A549 (cell line): Measurements from ENCODE around the gene PBX1. TPM values are rescaled to one million over a fixed set of nuclear protein-coding genes. Genes with fewer than 3 reads are reported as not detected.
A peak's percentile ranks its signal among the peaks of the same experiment; 100 is the strongest.

ENCODE experiments used
- ATAC-seq, 2 experiments: fragments of 200-7000 bp in 1 of 2; fragments of >200 bp in 1 of 2; cut with Nextera tagmentation in 1 of 2; cut with Tn5 transposase in 1 of 2; 3 replicates each; pipeline versions ENCODE4 v1.8.0 to v1.9.1; 2018 to 2020; ENCODE audit warnings: mild to moderate bottlenecking in 1 of 2, moderate library complexity in 1 of 2
- CTCF ChIA-PET: fragments of 300-600 bp; sonication (Branson Sonifier 250); formaldehyde crosslinking; extraction: SDS; loops from one replicate; lab custom pipeline; 2021; ENCODE audit warnings: antibody characterized with exemption, inconsistent platforms; lab: Yijun Ruan, JAX
- POLR2A ChIA-PET: fragments of 350-600 bp; formaldehyde crosslinking; extraction: SDS; loops from one replicate; lab custom pipeline; 2021; ENCODE audit warnings: antibody characterized with exemption, inconsistent platforms; lab: Yijun Ruan, JAX
- DNase-seq, 2 experiments: peaks; one replicate each; pipeline versions ENCODE4 v3.0.0 to v3.0.0-alpha.2; 2011 to 2016; ENCODE audit warnings: low read depth in 1 of 2, low spot score in 1 of 2
- FAIRE-seq: peaks from 2 replicates; lab custom pipeline; 2011; peaks lifted over from hg19 to GRCh38; lab: Jason Lieb, UNC
- H3K27ac ChIP-seq, 2 experiments: fragments of >200 bp; sonication (Bioruptor Twin); formaldehyde crosslinking; 3 replicates each; pipeline ENCODE4 v1.5.1; 2016 to 2017
- H3K4me1 ChIP-seq: fragments of >200 bp; sonication (Bioruptor Twin); formaldehyde crosslinking; 3 replicates; pipeline ENCODE4 v1.6.1; 2016
- H3K4me2 ChIP-seq: fragments of >200 bp; sonication (Bioruptor Twin); formaldehyde crosslinking; 3 replicates; pipeline ENCODE4 v1.6.1; 2016
- H3K4me3 ChIP-seq: fragments of >200 bp; sonication (Bioruptor Twin); formaldehyde crosslinking; 3 replicates; pipeline ENCODE4 v1.5.1; 2016
- H3K9me3 ChIP-seq: fragments of >200 bp; sonication (Bioruptor Twin); formaldehyde crosslinking; 3 replicates; pipeline ENCODE4 v1.6.1; 2016
- ATOH8 ChIP-seq: fragments of 250-450 bp; sonication (Bioruptor Pico); IDR thresholded peaks from 2 replicates; pipeline ENCODE4 v1.5.0; 2020; ENCODE audit warnings: low read depth, mild to moderate bottlenecking, moderate library complexity
- CBX2 ChIP-seq: fragments of 200-600 bp; sonication (generic); IDR thresholded peaks from 2 replicates; pipeline ENCODE4 v1.6.1; 2016; ENCODE audit warnings: low read depth, mild to moderate bottlenecking, borderline replicate concordance
- CTCF ChIP-seq: fragments of >200 bp; sonication (Bioruptor Twin); formaldehyde crosslinking; IDR thresholded peaks from 3 replicates; pipeline ENCODE4 v1.5.1; 2016
- ELK1 ChIP-seq: fragments of 150-350 bp; IDR thresholded peaks from 2 replicates; pipeline ENCODE4 v1.6.1; 2014; ENCODE audit warnings: low read depth, mild to moderate bottlenecking, low read length
- FOSB ChIP-seq: fragments of 250-450 bp; sonication (Bioruptor Pico); IDR thresholded peaks from 2 replicates; pipeline ENCODE4 v1.5.0; 2020; ENCODE audit warnings: mild to moderate bottlenecking, moderate library complexity
- FOXS1 ChIP-seq: fragments of 250-450 bp; sonication (Bioruptor Pico); IDR thresholded peaks from 2 replicates; pipeline ENCODE4 v1.5.0; 2020; ENCODE audit warnings: mild to moderate bottlenecking, moderate library complexity
- GATA3 ChIP-seq: IDR thresholded peaks from 2 replicates; pipeline ENCODE4 v1.6.1; 2012; ENCODE audit warnings: borderline replicate concordance
- HES2 ChIP-seq: fragments of >200 bp; sonication (Bioruptor Twin); formaldehyde crosslinking; IDR thresholded peaks from 2 replicates; pipeline ENCODE4 v1.6.1; 2016
- HOXA7 ChIP-seq: fragments of 250-450 bp; sonication (Bioruptor Pico); IDR thresholded peaks from 2 replicates; pipeline ENCODE4 v1.5.0; 2020; ENCODE audit warnings: mild to moderate bottlenecking, moderate library complexity
- HOXB13 ChIP-seq: fragments of 250-450 bp; sonication (Bioruptor Pico); IDR thresholded peaks from 2 replicates; pipeline ENCODE4 v1.5.0; 2020; ENCODE audit warnings: low read depth, mild to moderate bottlenecking, moderate library complexity
- JUN ChIP-seq, 2 experiments: fragments of >200 bp; sonication (Bioruptor Twin); formaldehyde crosslinking; IDR thresholded peaks; 2 replicates in 1 of 2; 3 replicates in 1 of 2; pipeline ENCODE4 v1.6.1; 2016 to 2017
- MAZ ChIP-seq: fragments of 150-350 bp; IDR thresholded peaks from 2 replicates; pipeline ENCODE4 v1.6.1; 2014; ENCODE audit warnings: antibody characterized with exemption, low read depth, low read length, borderline replicate concordance
- NPAS2 ChIP-seq: fragments of 250-450 bp; sonication (Bioruptor Pico); IDR thresholded peaks from 2 replicates; pipeline ENCODE4 v1.8.0; 2022; ENCODE audit warnings: mild to moderate bottlenecking, moderate library complexity, borderline replicate concordance
- NR3C1 ChIP-seq: fragments of >200 bp; sonication (Bioruptor Twin); formaldehyde crosslinking; IDR thresholded peaks from 3 replicates; pipeline ENCODE4 v1.6.1; 2017
- RARB ChIP-seq: fragments of 250-450 bp; sonication (Bioruptor Pico); IDR thresholded peaks from 2 replicates; pipeline ENCODE4 v1.8.0; 2021; ENCODE audit warnings: mild to moderate bottlenecking, moderate library complexity
- RCOR1 ChIP-seq: fragments of 150-350 bp; IDR thresholded peaks from 2 replicates; pipeline ENCODE4 v1.6.1; 2014; ENCODE audit warnings: antibody characterized with exemption, low read length, low read depth
- REST ChIP-seq: fragments of 200-600 bp; sonication (generic); IDR thresholded peaks from 2 replicates; pipeline ENCODE4 v1.6.1; 2016; ENCODE audit warnings: antibody characterized with exemption, mild to moderate bottlenecking, moderate library complexity
- RNF2 ChIP-seq: fragments of 200-600 bp; sonication (generic); IDR thresholded peaks from 2 replicates; pipeline ENCODE4 v1.6.1; 2016; ENCODE audit warnings: low read depth, mild to moderate bottlenecking, antibody characterized with exemption, moderate library complexity, borderline replicate concordance
- ZNF302 ChIP-seq: fragments of 250-450 bp; sonication (Bioruptor Pico); IDR thresholded peaks from 2 replicates; pipeline ENCODE4 v1.9.0; 2021; ENCODE audit warnings: inconsistent platforms, mild to moderate bottlenecking, moderate library complexity
- WGBS: methylation state at CpG from one replicate; pipeline ENCODE4 v1.1.6; 2017; ENCODE audit errors: missing lambda C conversion rate; 5-methylcytosine and 5-hydroxymethylcytosine counted together
- polyA plus RNA-seq, 4 experiments: library from polyadenylated mRNA; depleted of rRNA in 3 of 4; stranded (reverse); fragments of >200 nt; fragmentation: RNase III in 1 of 4; extraction: RNeasy Plus Mini Kit Qiagen cat#74134 plus additional on column Dnase treatment in 1 of 4; gene quantifications; 2 replicates in 3 of 4; 3 replicates in 1 of 4; pipeline ENCODE4 v1.2.3, GENCODE V29; 2011 to 2017
- TF ChIP-seq, protein P1 (sequence below): IDR thresholded peaks from 2 replicates; pipeline ENCODE4 v1.6.1; 2012
- TF ChIP-seq, protein P2 (sequence below): IDR thresholded peaks from 2 replicates; pipeline ENCODE4 v1.6.1; 2012; ENCODE audit warnings: low read depth, borderline replicate concordance
- TF ChIP-seq, protein P3 (sequence below): IDR thresholded peaks from 2 replicates; pipeline ENCODE4 v1.6.1; 2012

Gene PBX1
- polyA plus RNA-seq, 2 of the 4 experiments (the other 2 are of a cell fraction) = 47.8 to 61.5 TPM

GRCh38 chr1:164830628-164831027, 271.6 kb downstream of the PBX1 start:
- POLR2A ChIA-PET = no interaction called here

DNA sequence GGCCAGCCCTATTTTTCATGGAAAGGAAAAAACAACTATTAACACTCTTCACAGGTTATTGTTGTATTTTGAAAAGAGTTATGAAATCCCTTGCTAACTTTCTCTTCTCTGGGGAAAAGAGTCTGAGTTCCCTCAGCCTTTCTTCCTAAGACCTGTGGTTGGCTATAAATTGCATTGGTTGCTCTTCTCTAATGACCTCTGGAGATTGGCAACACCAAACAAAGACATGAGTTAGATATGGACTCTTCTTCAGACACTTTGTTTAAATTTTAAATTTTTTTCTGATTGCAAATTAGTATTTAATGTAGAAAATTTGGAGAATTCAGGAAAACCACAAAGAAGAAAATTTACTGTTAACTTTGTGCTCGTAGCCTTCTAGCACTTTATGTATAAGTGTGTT, 275.7 kb downstream of the PBX1 start:
- TF ChIP-seq NPAS2 (CRISPR knock-in tag) (no peak), RCOR1 (no peak), RARB (no peak), CTCF (no peak), CBX2 (no peak), REST (no peak), HOXB13 (CRISPR knock-in tag) (no peak), ATOH8 (CRISPR knock-in tag) (no peak), FOXS1 (CRISPR knock-in tag) (no peak), MAZ (no peak), JUN (IDR thresholded peaks at IDR 0.05) (no peak)
- TF ChIP-seq, protein P1, sequence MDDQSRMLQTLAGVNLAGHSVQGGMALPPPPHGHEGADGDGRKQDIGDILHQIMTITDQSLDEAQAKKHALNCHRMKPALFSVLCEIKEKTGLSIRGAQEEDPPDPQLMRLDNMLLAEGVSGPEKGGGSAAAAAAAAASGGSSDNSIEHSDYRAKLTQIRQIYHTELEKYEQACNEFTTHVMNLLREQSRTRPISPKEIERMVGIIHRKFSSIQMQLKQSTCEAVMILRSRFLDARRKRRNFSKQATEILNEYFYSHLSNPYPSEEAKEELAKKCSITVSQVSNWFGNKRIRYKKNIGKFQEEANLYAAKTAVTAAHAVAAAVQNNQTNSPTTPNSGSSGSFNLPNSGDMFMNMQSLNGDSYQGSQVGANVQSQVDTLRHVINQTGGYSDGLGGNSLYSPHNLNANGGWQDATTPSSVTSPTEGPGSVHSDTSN = no peak
- H3K27ac ChIP-seq = no peak overlapping the region
- FAIRE-seq (no peak), DNase-seq (no peak), ATAC-seq (no peak)
- H3K4me3 ChIP-seq = no peak overlapping the region
- no peaks in the 10 kb centered on the region for H3K9me3 ChIP-seq
- peaks cover 11% of the 10 kb centered on the region; the same call in 2 of the 3 replicates for H3K4me1 ChIP-seq
- 0% methylated on average over 1 of the region's 1 CpG for WGBS
- POLR2A ChIA-PET = no interaction called here
- CTCF ChIA-PET = no interaction called here
- H3K4me2 ChIP-seq = no peak overlapping the region

More at GRCh38 chr1:164830628-164831027, 271.6 kb downstream of the PBX1 start:
- CTCF ChIA-PET = no interaction called here
- Histone ChIP-seq H3K4me3 (no peak overlapping the region), H3K27ac (no peak overlapping the region), H3K4me1 (peaks cover 11% of the 10 kb centered on the region; the same call in 2 of the 3 replicates), H3K4me2 (peak overlapping the region; percentile 36; the same call in 2 of the 3 replicates), H3K9me3 (no peaks in the 10 kb centered on the region)
- 28% methylated on average over 4 of the region's 4 CpGs for WGBS
- TF ChIP-seq, protein P2, sequence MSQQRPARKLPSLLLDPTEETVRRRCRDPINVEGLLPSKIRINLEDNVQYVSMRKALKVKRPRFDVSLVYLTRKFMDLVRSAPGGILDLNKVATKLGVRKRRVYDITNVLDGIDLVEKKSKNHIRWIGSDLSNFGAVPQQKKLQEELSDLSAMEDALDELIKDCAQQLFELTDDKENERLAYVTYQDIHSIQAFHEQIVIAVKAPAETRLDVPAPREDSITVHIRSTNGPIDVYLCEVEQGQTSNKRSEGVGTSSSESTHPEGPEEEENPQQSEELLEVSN = no peak
- TF ChIP-seq FOXS1 (CRISPR knock-in tag) (no peak), GATA3 (no peak)
- DNase-seq (peak in 1 of 2 experiments; percentile 42), ATAC-seq (peak in 1 of 2 experiments; percentile 47; a peak in 2 of 6 replicates), FAIRE-seq (no peak)

- CTCF ChIA-PET = no interaction called here
- Histone ChIP-seq H3K4me3 (no peak overlapping the region), H3K9me3 (no peaks in the 10 kb centered on the region), H3K4me2 (no peak overlapping the region), H3K4me1 (no peaks in the 10 kb centered on the region), H3K27ac (no peak overlapping the region)
- no peak for FAIRE-seq
- no peak for TF ChIP-seq ZNF302 (CRISPR knock-in tag)
- TF ChIP-seq FOSB (CRISPR knock-in tag) = no peak
- TF ChIP-seq HOXA7 (CRISPR knock-in tag) = no peak
- no peak for TF ChIP-seq NR3C1
- TF ChIP-seq, protein P3, sequence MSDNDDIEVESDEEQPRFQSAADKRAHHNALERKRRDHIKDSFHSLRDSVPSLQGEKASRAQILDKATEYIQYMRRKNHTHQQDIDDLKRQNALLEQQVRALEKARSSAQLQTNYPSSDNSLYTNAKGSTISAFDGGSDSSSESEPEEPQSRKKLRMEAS = no peak
- no peak for TF ChIP-seq ELK1
- TF ChIP-seq RNF2 = no peak
- TF ChIP-seq, protein P2 = no peak
- TF ChIP-seq HES2 = no peak
- DNase-seq = no peak
- WGBS = 75% methylated on average over 7 of the region's 7 CpGs
- POLR2A ChIA-PET = no interaction called here
- no peak for ATAC-seq
Measured at GRCh38 chr1:164836614-164837018, 277.6 kb downstream of the PBX1 start.
